Measurements from ENCODE around the gene TMTC1.
"Not testable (repeated sequence)": the region's sequence is repeated elsewhere in the genome, so short reads cannot be mapped to it uniquely, and the experiment has no call there.

The TMTC1 gene

DNA sequence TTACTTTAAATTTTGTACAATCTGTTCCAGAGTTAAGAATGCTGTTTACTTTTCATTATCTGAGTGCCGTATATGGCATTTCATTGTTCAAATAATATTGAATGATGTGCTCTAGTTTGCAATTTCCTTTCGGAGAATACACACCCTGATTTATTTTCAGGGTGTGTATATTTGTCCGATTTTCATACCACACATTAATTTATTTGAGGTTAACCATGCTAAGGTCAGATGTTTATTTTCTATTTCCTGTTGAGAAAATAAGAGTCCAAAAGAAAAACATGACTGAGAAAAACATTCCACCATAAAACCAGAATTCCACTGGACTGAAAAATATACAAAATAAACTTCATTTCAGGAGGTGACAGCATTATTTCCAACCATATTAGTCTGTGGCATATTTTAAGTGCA lies 222.1 kb downstream of the TMTC1 start:
- Mint-ChIP-seq H3K4me3 (no peak overlapping the region), H3K4me1 (no peaks in the 10 kb centered on the region), H3K27ac (no peak overlapping the region), H3K9me3 (peaks cover 6% of the 10 kb centered on the region), H3K27me3 (peaks cover 46% of the 10 kb centered on the region), H3K36me3 (no peaks in the 10 kb centered on the region)
- ATAC-seq = no peak

DNA sequence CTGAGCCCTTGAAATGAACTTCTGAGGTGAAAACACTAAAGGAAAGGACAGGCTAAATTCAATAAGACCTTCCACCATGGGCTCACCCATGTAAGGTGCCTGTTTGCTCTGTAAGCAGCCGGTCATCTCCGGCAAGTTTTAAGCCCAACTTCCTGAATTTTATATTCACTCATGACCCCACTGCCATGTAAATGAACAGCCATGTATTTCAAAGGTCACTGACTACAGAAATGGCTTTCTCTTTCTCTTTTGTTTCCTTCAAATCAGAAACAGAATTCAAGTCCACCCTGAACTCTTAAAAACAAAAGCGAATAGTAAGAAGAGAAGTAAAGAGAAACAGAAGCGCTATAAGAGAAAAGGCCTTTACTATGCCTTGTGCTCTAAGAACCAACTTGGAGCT lies 224.5 kb downstream of the TMTC1 start:
- H3K36me3 Mint-ChIP-seq = no peaks in the 10 kb centered on the region
- H3K4me3 Mint-ChIP-seq = no peak overlapping the region
- no peaks in the 10 kb centered on the region for H3K9me3 Mint-ChIP-seq
- H3K27ac Mint-ChIP-seq = no peak overlapping the region
- no peak for ATAC-seq
- peaks cover 37% of the 10 kb centered on the region for H3K27me3 Mint-ChIP-seq
- no peaks in the 10 kb centered on the region for H3K4me1 Mint-ChIP-seq

- ATAC-seq = no peak
Measured at GRCh38 chr12:29556363-29556762, 227.4 kb downstream of the TMTC1 start.

DNA sequence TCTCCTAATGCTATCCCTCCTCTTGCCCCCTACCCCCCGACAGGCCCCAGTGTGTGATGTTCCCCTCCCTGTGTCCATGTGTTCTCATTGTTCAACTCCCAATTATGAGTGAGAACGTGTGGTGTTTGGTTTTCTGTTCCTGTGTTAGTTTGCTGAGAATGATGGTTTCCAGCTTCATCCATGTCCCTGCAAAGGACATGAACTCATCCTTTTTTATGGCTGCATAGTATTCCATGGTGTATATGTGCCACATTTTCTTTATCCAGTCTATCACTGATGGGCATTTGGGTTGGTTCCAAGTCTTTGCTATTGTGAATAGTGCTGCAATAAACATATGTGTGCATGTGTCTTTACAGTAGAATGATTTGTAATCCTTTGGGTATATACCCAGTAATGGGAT lies 228.3 kb downstream of the TMTC1 start:
- H3K4me1 Mint-ChIP-seq, H3K27ac Mint-ChIP-seq, H3K4me3 Mint-ChIP-seq, ATAC-seq, H3K36me3 Mint-ChIP-seq, H3K9me3 Mint-ChIP-seq: not testable (repeated sequence)
- H3K27me3 Mint-ChIP-seq = peaks cover 19% of the 10 kb centered on the region

More at GRCh38 chr12:29556363-29556762, 227.4 kb downstream of the TMTC1 start:
- peaks cover 19% of the 10 kb centered on the region for H3K27me3 Mint-ChIP-seq
- H3K4me3 Mint-ChIP-seq = no peak overlapping the region
- H3K4me1 Mint-ChIP-seq = no peaks in the 10 kb centered on the region
- no peaks in the 10 kb centered on the region for H3K9me3 Mint-ChIP-seq
- H3K36me3 Mint-ChIP-seq = no peaks in the 10 kb centered on the region
- H3K27ac Mint-ChIP-seq = no peak overlapping the region

- no peak overlapping the region for H3K27ac Mint-ChIP-seq
- H3K27me3 Mint-ChIP-seq = peaks cover 19% of the 10 kb centered on the region
- no peak for ATAC-seq
- no peak overlapping the region for H3K4me3 Mint-ChIP-seq
- H3K36me3 Mint-ChIP-seq = no peaks in the 10 kb centered on the region
- H3K4me1 Mint-ChIP-seq = no peaks in the 10 kb centered on the region
- H3K9me3 Mint-ChIP-seq = no peaks in the 10 kb centered on the region
Measured at GRCh38 chr12:29552994-29553748, 230.6 kb downstream of the TMTC1 start.

GRCh38 chr12:29552324-29552927 lies 231.3 kb downstream of the TMTC1 start:
- Mint-ChIP-seq H3K4me3 (no peak overlapping the region), H3K4me1 (no peaks in the 10 kb centered on the region), H3K36me3 (no peaks in the 10 kb centered on the region), H3K27ac (no peak overlapping the region), H3K27me3 (peaks cover 11% of the 10 kb centered on the region), H3K9me3 (no peaks in the 10 kb centered on the region)
- peak; percentile 68 for ATAC-seq

DNA sequence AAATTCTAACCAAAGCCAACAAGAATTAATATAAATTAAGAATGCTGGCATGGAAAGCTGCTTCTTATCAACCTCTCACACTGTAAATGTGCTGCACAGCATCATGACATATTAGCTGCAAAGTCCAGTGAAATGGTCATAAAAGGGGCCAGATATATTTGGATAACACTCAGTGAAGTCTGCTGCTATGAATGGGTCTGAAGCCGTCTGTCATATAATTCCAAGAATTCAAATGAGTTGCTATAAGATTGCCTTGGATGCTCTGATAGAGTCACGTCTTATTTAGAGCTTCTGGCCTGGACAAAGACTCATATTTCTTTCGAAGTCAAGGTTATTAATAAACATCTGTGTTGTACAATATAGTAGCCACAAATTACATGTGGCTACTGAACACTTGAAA lies 231.9 kb downstream of the TMTC1 start:
- Mint-ChIP-seq H3K36me3 (no peaks in the 10 kb centered on the region), H3K4me3 (no peak overlapping the region), H3K4me1 (no peaks in the 10 kb centered on the region), H3K27ac (no peak overlapping the region), H3K9me3 (no peaks in the 10 kb centered on the region), H3K27me3 (peaks cover 10% of the 10 kb centered on the region)
- no peak for ATAC-seq

- no peaks in the 10 kb centered on the region for H3K4me1 Mint-ChIP-seq
- ATAC-seq = no peak
- H3K9me3 Mint-ChIP-seq = no peaks in the 10 kb centered on the region
- H3K4me3 Mint-ChIP-seq = no peak overlapping the region
- peaks cover 10% of the 10 kb centered on the region for H3K27me3 Mint-ChIP-seq
- no peaks in the 10 kb centered on the region for H3K36me3 Mint-ChIP-seq
- no peak overlapping the region for H3K27ac Mint-ChIP-seq
Measured at GRCh38 chr12:29547864-29548263, 235.9 kb downstream of the TMTC1 start.

- Mint-ChIP-seq H3K9me3 (no peaks in the 10 kb centered on the region), H3K27ac (no peak overlapping the region), H3K27me3 (peaks cover 10% of the 10 kb centered on the region), H3K36me3 (no peaks in the 10 kb centered on the region), H3K4me1 (no peaks in the 10 kb centered on the region), H3K4me3 (no peak overlapping the region)
- ATAC-seq = no peak
Measured at GRCh38 chr12:29547151-29547632, 236.6 kb downstream of the TMTC1 start.

- no peak overlapping the region for H3K4me3 Mint-ChIP-seq
- no peaks in the 10 kb centered on the region for H3K36me3 Mint-ChIP-seq
- peaks cover 10% of the 10 kb centered on the region for H3K27me3 Mint-ChIP-seq
- no peaks in the 10 kb centered on the region for H3K9me3 Mint-ChIP-seq
- no peak for ATAC-seq
- no peak overlapping the region for H3K27ac Mint-ChIP-seq
- H3K4me1 Mint-ChIP-seq = no peaks in the 10 kb centered on the region
Measured at GRCh38 chr12:29546000-29546399, 237.7 kb downstream of the TMTC1 start.

- Mint-ChIP-seq H3K4me3 (no peak overlapping the region), H3K36me3 (no peaks in the 10 kb centered on the region), H3K27ac (no peak overlapping the region), H3K27me3 (peaks cover 10% of the 10 kb centered on the region), H3K9me3 (no peaks in the 10 kb centered on the region), H3K4me1 (no peaks in the 10 kb centered on the region)
- no peak for ATAC-seq
Measured at GRCh38 chr12:29545102-29545467, 238.7 kb downstream of the TMTC1 start.

DNA sequence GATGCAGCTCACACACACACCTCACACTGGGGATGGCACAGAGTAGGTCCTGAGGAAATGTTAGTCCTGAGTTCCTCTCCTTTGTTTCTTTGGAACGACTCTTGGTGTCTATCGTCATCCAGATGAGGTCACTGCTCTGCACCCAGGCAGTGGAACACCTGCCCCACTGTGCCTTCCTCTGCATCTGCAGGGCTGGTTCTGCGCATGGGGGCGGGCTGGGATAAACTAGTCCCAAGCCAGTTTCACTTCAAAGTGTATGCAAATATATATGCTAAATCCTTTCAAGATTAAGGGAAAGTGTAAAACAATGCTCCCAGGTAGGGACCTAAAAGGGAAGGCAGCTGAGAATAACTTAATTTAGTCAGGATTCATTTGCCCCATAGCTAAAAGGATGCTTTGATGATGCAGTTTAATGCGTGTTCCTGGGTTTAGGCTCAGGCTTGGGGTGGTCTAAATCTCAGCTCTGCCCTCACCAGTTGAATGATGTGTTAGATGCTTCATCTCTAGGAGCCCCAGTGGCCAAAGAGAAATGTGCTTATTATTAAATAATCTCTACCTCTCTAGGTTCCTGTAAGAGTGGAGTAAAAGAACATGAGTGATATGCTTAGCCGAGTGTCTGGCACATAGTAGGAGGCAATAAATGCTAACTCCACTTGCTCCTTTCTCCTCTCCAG lies 239.2 kb downstream of the TMTC1 start:
- H3K4me1 Mint-ChIP-seq = no peaks in the 10 kb centered on the region
- H3K27ac Mint-ChIP-seq = no peak overlapping the region
- H3K36me3 Mint-ChIP-seq = no peaks in the 10 kb centered on the region
- no peak for ATAC-seq
- peaks cover 10% of the 10 kb centered on the region for H3K27me3 Mint-ChIP-seq
- H3K9me3 Mint-ChIP-seq = no peaks in the 10 kb centered on the region
- no peak overlapping the region for H3K4me3 Mint-ChIP-seq

DNA sequence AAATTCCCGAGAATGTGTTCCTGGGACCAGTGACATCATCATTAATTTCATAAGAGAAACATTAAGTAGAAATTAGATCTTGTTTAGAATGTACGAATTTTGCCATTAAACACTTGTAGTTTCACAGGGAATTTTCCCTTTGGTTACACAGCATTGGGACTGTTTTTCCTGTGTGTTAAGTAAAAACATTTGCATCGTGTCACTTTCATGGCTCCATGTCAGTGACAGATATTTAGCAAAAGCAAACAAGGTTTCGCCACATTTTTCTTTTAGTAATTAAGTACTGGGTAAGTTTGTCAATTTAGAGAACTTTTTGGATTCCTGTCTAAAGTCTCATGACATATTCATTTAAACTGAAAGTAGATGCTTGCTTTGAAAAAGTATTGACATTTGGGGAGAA lies 240.7 kb downstream of the TMTC1 start:
- no peak overlapping the region for H3K27ac Mint-ChIP-seq
- H3K4me1 Mint-ChIP-seq = no peaks in the 10 kb centered on the region
- H3K9me3 Mint-ChIP-seq = no peaks in the 10 kb centered on the region
- H3K27me3 Mint-ChIP-seq = peaks cover 10% of the 10 kb centered on the region
- H3K36me3 Mint-ChIP-seq = no peaks in the 10 kb centered on the region
- no peak overlapping the region for H3K4me3 Mint-ChIP-seq
- ATAC-seq = no peak

DNA sequence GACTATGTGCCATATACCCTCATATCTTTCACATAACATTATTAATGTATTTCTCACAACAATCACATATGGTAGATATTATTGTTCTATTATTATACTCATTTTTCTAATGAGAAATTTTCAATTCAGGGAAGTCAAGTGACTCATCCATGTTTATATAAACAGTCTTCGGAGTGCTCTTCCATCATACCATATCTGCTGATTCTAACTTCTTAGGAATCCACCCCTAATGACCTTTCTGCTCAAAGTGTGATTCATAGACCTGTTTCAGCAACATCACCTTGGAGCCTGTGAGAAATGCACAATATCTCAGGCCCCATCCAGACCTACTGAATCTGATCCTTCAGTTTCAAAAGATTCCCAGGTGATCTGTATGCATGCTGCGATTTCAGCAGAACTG lies 246.4 kb downstream of the TMTC1 start:
- Mint-ChIP-seq H3K9me3 (no peaks in the 10 kb centered on the region), H3K27ac (no peak overlapping the region), H3K27me3 (peaks cover 13% of the 10 kb centered on the region), H3K4me3 (no peak overlapping the region), H3K4me1 (no peaks in the 10 kb centered on the region), H3K36me3 (no peaks in the 10 kb centered on the region)
- no peak for ATAC-seq

DNA sequence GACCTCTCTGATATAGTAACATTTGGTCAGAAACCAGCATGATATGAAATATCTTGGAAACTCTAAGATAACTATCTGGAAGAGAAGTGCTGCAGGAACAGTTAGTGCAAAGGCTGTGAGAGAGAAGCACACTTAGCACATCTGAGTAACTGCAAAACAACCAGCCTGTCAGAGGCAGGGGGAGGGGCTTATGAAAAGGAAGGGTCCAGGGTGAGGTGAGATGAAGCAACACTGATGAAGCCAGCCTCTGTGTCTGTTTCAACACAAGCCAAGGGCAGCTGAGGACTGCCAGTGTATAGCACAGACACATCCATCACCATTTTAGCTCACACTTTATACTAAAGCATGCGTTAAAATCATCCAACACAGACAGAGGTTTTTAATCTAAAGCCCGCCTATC lies 248.8 kb downstream of the TMTC1 start:
- H3K27ac Mint-ChIP-seq = no peak overlapping the region
- ATAC-seq = no peak
- H3K4me1 Mint-ChIP-seq = no peaks in the 10 kb centered on the region
- peaks cover 25% of the 10 kb centered on the region for H3K27me3 Mint-ChIP-seq
- H3K9me3 Mint-ChIP-seq = no peaks in the 10 kb centered on the region
- no peaks in the 10 kb centered on the region for H3K36me3 Mint-ChIP-seq
- no peak overlapping the region for H3K4me3 Mint-ChIP-seq

Measured in stimulated activated memory B cell treated with anti-CD40 and anti-IgM and Interleukin-4, amounts not matched to agents 10 μg/mL and 1 μg/mL and 100 μg/mL, for 72 hours (primary cell).